ENCODE data around the gene UHRF1. TPM values are rescaled to one million over a fixed set of nuclear protein-coding genes. Genes with fewer than 3 reads are reported as not detected.

The UHRF1 gene
- total RNA-seq, 4 donors from 2014 or later = 0.46 to 21.8 (median 0.77) TPM; not detected in 1

DNA sequence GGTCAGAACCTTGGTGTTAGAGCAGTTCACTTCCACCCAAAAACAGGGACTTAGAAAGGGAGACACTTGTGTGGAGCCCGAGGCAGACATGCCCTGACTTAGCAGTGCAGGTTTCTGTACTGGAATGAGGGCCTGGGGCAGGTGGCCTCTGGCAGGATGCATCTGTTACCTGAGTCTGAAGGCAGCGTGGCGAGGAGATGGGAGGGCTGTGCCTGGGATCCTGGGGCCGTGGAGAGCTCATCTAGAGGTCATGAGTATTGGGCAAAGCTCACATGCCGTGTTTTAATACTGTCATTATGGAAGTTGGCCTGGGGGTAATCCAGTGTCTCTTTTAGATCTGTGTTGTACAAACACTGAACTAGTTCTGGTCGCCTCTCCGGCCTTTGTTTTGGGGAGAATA lies 81.0 kb downstream of the UHRF1 start:
- H3K36me3 ChIP-seq = no peaks in the 10 kb centered on the region
- intact Hi-C loops (cut with DNase I; ENCODE audit: low total_unique reads) = no loop called here
- no peak for TF ChIP-seq POLR2A (IDR thresholded peaks at IDR 0.05)
- TF ChIP-seq, protein P1, sequence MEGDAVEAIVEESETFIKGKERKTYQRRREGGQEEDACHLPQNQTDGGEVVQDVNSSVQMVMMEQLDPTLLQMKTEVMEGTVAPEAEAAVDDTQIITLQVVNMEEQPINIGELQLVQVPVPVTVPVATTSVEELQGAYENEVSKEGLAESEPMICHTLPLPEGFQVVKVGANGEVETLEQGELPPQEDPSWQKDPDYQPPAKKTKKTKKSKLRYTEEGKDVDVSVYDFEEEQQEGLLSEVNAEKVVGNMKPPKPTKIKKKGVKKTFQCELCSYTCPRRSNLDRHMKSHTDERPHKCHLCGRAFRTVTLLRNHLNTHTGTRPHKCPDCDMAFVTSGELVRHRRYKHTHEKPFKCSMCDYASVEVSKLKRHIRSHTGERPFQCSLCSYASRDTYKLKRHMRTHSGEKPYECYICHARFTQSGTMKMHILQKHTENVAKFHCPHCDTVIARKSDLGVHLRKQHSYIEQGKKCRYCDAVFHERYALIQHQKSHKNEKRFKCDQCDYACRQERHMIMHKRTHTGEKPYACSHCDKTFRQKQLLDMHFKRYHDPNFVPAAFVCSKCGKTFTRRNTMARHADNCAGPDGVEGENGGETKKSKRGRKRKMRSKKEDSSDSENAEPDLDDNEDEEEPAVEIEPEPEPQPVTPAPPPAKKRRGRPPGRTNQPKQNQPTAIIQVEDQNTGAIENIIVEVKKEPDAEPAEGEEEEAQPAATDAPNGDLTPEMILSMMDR (IDR thresholded peaks at IDR 0.05) = no peak
- H3K27me3 ChIP-seq = no peaks in the 10 kb centered on the region
- peaks cover 0 to 10% of the 10 kb centered on the region in 2 donors for H3K4me1 ChIP-seq
- DNase-seq = no peak
- peaks cover 0 to 6% of the 10 kb centered on the region in 2 donors for H3K9me3 ChIP-seq
- H3K27ac ChIP-seq = no peak overlapping the region
- H3K4me3 ChIP-seq = no peak overlapping the region

DNA sequence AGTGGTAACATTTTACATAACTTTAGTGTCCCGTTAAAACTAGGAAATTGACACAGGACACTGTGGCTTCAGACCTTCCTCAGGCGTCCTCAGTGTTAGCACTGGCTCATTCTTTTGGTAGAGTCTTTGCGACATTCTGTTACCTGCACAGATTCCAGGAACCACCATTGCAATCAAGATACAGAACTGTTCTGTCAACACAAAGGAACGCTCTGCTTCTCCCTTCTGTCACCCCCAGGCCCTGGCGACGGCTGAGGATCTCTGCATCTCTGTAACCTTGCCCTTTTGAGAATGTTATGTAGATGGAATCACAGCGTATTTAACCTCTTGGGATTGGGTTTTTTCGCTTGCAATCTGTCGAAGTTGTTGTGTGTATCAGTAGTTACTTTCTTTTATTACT lies 82.2 kb downstream of the UHRF1 start:
- H3K4me3 ChIP-seq = no peak overlapping the region
- DNase-seq = no peak
- H3K4me1 ChIP-seq = peaks cover 0 to 8% of the 10 kb centered on the region in 2 donors
- intact Hi-C loops (cut with DNase I; ENCODE audit: low total_unique reads) = no loop called here
- TF ChIP-seq, protein P1 (IDR thresholded peaks at IDR 0.05) = no peak
- TF ChIP-seq POLR2A (IDR thresholded peaks at IDR 0.05) = no peak
- H3K27ac ChIP-seq = no peak overlapping the region
- no peaks in the 10 kb centered on the region for H3K27me3 ChIP-seq
- H3K36me3 ChIP-seq = no peaks in the 10 kb centered on the region
- peaks cover 0 to 6% of the 10 kb centered on the region in 2 donors for H3K9me3 ChIP-seq

DNA sequence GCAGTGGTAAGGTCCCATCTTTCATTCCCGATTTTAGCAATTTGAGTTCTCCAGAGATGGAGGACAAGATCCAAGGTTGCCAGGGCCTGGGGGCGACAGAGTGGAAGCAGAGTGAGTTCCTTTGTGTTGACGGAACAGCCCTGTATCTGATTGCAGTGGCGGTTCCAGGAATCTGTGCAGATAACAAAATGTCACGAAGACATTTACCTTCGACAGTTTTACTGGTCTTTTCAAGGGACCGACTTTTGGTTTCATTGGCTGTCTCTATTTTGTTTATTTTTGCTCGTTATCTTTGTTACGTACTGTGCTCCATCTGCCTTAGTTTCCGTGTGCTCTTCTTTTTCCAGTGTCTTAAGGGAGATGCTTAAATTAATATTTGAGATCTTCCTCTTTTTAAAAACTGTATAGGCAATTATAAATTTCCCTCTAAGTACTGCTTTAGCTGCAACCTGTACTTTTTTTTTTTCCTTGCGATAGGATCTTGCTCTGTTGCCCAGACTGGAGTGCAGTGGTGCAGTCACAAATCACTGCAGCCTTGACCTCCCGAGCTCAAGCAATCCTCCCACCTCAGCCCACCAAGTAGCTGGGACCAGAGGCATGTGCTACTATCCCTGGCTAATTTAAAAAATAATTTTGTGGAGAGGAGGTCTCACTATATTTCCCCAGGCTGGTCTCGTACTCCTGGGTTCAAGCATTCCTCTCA lies 82.8 kb downstream of the UHRF1 start:
- Histone ChIP-seq H3K9me3 (peaks cover 0 to 6% of the 10 kb centered on the region in 2 donors), H3K27me3 (no peaks in the 10 kb centered on the region), H3K4me1 (peaks cover 0 to 5% of the 10 kb centered on the region in 2 donors), H3K4me3 (no peak overlapping the region), H3K36me3 (no peaks in the 10 kb centered on the region), H3K27ac (no peak overlapping the region)
- DNase-seq = no peak
- intact Hi-C loops (cut with DNase I; ENCODE audit: low total_unique reads) = no loop called here
- TF ChIP-seq, protein P1 (IDR thresholded peaks at IDR 0.05) = no peak
- TF ChIP-seq POLR2A (IDR thresholded peaks at IDR 0.05) = no peak

DNA sequence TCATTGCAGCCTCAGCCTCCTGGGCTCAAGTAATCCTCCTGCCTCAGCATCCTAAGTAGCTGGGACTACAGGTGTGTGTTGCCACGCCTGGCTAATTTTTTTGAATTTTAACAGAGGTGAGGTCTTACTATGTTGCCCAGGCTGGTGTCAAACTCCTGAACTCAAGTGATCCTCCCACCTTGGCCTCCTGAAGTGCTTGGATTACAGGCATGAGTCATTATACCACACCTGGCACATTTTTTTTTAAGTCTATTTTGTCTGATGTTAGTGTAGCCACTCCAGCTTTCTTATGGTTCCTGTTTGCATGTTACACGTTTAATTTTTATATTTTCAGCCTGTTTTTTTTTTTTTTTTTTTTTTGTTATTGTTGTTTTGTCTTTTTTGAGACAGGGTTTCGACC lies 84.4 kb downstream of the UHRF1 start:
- H3K27ac ChIP-seq = no peak overlapping the region
- intact Hi-C loops (cut with DNase I; ENCODE audit: low total_unique reads) = no loop called here
- DNase-seq = no peak
- TF ChIP-seq POLR2A (IDR thresholded peaks at IDR 0.05) = no peak
- TF ChIP-seq, protein P1 (IDR thresholded peaks at IDR 0.05) = no peak
- no peak overlapping the region for H3K4me3 ChIP-seq
- no peaks in the 10 kb centered on the region for H3K4me1 ChIP-seq
- no peaks in the 10 kb centered on the region for H3K36me3 ChIP-seq
- no peaks in the 10 kb centered on the region for H3K27me3 ChIP-seq
- H3K9me3 ChIP-seq = peaks cover 0 to 6% of the 10 kb centered on the region in 2 donors

DNA sequence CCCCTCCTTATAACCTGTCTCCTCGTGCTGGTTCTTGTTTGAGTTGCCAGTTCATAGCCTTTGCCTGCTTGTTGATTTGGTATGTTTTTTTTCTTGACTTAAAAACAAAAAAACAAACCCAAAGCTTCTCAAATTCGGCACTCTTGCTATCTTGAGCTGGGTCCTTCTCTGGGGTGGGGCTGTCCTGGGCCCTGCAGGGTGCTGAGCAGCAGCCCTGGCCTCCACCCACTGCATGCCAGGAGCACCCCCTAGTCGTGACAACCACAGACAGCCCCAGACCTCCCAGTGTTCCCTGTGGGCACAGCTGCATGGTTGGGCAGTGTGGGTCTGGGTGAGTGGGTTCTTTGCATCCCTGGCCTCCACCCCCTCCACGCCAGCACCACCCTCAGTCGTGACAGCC lies 87.4 kb downstream of the UHRF1 start:
- Histone ChIP-seq H3K4me3 (no peak overlapping the region), H3K27me3 (no peaks in the 10 kb centered on the region), H3K4me1 (no peaks in the 10 kb centered on the region), H3K9me3 (peaks cover 0 to 6% of the 10 kb centered on the region in 2 donors), H3K36me3 (no peaks in the 10 kb centered on the region), H3K27ac (no peak overlapping the region)
- DNase-seq = no peak
- TF ChIP-seq, protein P1 (IDR thresholded peaks at IDR 0.05) = no peak
- no peak for TF ChIP-seq POLR2A (IDR thresholded peaks at IDR 0.05)
- intact Hi-C loops (cut with DNase I; ENCODE audit: low total_unique reads) = no loop called here
